ENCODE measurements around the gene RAPGEF6.

- TF ChIP-seq CTCF (IDR thresholded peaks at IDR 0.05; ENCODE audit: poor library complexity, severe bottlenecking) (no peak), TAF1 (IDR thresholded peaks at IDR 0.05; ENCODE audit: low read depth) (no peak), EP300 (conservative IDR thresholded peaks at IDR 0.05; ENCODE audit: poor library complexity, severe bottlenecking) (no peak), POLR2AphosphoS5 (IDR thresholded peaks at IDR 0.05) (peak; percentile 16)
Measured at GRCh38 chr5:131534974-131535373, 100.1 kb downstream of the RAPGEF6 start.

Data from neural cell (in vitro differentiated cells).